SK-N-MC (cell line): ENCODE measurements around the gene RNU7-1.
A peak's percentile ranks its signal among the peaks of the same experiment; 100 is the strongest.

ENCODE experiments used
- DNase-seq: peaks from one replicate; pipeline ENCODE4 v3.0.0-alpha.2; 2011; ENCODE audit warnings: low read depth, low spot score
- H3K27ac ChIP-seq: fragments of 200-600 bp; sonication (generic); 2 replicates; pipeline ENCODE4 v1.5.1; 2016; ENCODE audit warnings: mixed run types
- H3K36me3 ChIP-seq: fragments of 200-600 bp; sonication (generic); 2 replicates; pipeline ENCODE4 v1.6.1; 2017; ENCODE audit warnings: antibody characterized with exemption, low read length, mixed read lengths; ENCODE audit not compliant: insufficient read depth
- H3K4me3 ChIP-seq: fragments of 200-600 bp; sonication (generic); 2 replicates; pipeline ENCODE4 v1.5.1; 2016
- H3K9ac ChIP-seq: fragments of 200-600 bp; sonication (generic); 2 replicates; pipeline ENCODE4 v1.8.0; 2017; ENCODE audit warnings: mixed run types, mixed read lengths; ENCODE audit not compliant: insufficient read length
- H3K9me3 ChIP-seq: fragments of 200-600 bp; sonication (generic); 2 replicates; pipeline ENCODE4 v1.6.1; 2017; ENCODE audit warnings: low read depth, mild to moderate bottlenecking, antibody characterized with exemption, low read length, moderate library complexity, mixed read lengths
- EZH2 ChIP-seq: fragments of 200-600 bp; sonication (generic); IDR thresholded peaks from one replicate; pipeline ENCODE4 v1.6.1; 2017; ENCODE audit warnings: antibody characterized with exemption
- FOXP2 ChIP-seq: optimal IDR thresholded peaks from 2 replicates; pipeline ENCODE3; 2011; ENCODE audit warnings: mild to moderate bottlenecking, moderate library complexity; ENCODE audit not compliant: insufficient read depth; ENCODE audit errors: extremely low read length, control extremely low read depth
- POLR2AphosphoS5 ChIP-seq: IDR thresholded peaks from 2 replicates; pipeline ENCODE4 v1.6.1; 2012; ENCODE audit warnings: mild to moderate bottlenecking, low read depth, low read length, borderline replicate concordance

The RNU7-1 gene

GRCh38 chr12:6950401-6950801 is 6.8 kb downstream of the RNU7-1 start:
- no peaks in the 10 kb centered on the region; the same call in 1 of the 2 replicates for H3K36me3 ChIP-seq
- no peak overlapping the region for H3K9ac ChIP-seq
- no peak overlapping the region for H3K4me3 ChIP-seq
- DNase-seq = no peak
- no peak for TF ChIP-seq POLR2AphosphoS5
- TF ChIP-seq EZH2 = no peak
- TF ChIP-seq FOXP2 = no peak
- no peak overlapping the region for H3K27ac ChIP-seq
- no peaks in the 10 kb centered on the region for H3K9me3 ChIP-seq

GRCh38 chr12:6950811-6951540 is 7.4 kb downstream of the RNU7-1 start, which contains the start of gene PTPN6:
Gene PTPN6 (plus strand): TSS chr12:6951356. CDS start chr12:6951513, 157 bp downstream.
- Histone ChIP-seq H3K27ac (no peak within 1 kb of the TSS), H3K36me3 (no peaks in the 10 kb centered on the region; the same call in 1 of the 2 replicates), H3K9me3 (no peaks in the 10 kb centered on the region), H3K9ac (no peak within 1 kb of the TSS), H3K4me3 (no peak within 1 kb of the TSS)
- no peak for DNase-seq
- TF ChIP-seq POLR2AphosphoS5 (no peak), EZH2 (no peak), FOXP2 (no peak)

DNA sequence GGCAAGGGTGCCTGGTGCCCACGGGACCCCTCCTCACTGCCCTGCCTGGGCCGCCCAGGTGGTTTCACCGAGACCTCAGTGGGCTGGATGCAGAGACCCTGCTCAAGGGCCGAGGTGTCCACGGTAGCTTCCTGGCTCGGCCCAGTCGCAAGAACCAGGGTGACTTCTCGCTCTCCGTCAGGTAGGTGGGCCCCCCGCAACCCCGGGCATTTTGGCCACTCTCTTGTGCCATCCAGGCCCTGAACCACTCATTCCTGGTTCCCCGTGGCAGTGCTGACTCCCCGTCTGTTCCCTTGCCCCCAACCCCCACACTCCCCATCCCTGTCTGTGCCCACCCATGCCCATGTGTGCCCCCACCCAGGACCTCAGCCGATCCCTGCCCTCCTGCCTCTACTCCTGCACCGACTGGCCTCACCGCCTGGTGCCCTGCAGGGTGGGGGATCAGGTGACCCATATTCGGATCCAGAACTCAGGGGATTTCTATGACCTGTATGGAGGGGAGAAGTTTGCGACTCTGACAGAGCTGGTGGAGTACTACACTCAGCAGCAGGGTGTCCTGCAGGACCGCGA is 8.0 kb downstream of the RNU7-1 start:
- TF ChIP-seq POLR2AphosphoS5 (no peak), FOXP2 (no peak), EZH2 (no peak)
- no peak overlapping the region for H3K4me3 ChIP-seq
- no peak overlapping the region for H3K27ac ChIP-seq
- no peak overlapping the region for H3K9ac ChIP-seq
- no peaks in the 10 kb centered on the region for H3K9me3 ChIP-seq
- H3K36me3 ChIP-seq = no peaks in the 10 kb centered on the region
- no peak for DNase-seq

- Histone ChIP-seq H3K27ac (no peak overlapping the region), H3K36me3 (no peaks in the 10 kb centered on the region), H3K9me3 (no peaks in the 10 kb centered on the region), H3K4me3 (no peak overlapping the region), H3K9ac (no peak overlapping the region)
- DNase-seq = no peak
- TF ChIP-seq EZH2 (no peak), POLR2AphosphoS5 (no peak), FOXP2 (no peak)
These were observed 8.7 kb downstream of the RNU7-1 start for GRCh38 chr12:6952121-6952862.

DNA sequence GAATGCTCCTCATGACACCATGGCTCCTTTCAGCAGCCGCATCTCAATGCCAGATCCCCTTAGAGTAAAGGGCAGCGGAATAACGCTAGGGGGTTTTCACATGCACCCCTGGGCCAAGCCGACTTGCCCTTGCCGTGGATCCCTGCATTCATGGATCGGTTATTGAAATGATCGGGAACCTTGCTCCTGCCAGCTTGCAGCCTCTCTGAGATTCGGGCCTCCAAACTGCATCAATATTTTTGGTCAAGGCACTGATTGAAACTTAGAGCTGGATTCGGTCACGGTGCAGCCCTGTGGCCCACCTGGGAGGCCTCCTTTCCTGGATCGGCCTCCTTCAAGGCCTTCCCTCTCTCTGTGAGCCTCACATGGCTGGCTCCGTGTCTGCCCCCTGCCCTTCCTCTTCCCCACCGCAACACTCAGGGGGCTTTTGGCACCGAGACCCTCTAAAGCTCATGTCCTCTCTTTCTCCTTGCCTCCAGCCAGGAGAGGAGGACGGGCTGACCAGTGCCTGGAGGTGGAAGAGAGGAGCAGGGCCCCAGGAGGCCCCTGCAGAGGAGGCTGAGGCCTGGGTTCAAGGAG is 9.3 kb downstream of the RNU7-1 start:
- no peak for DNase-seq
- H3K27ac ChIP-seq = peak overlapping the region; percentile 42; the same call in 1 of the 2 replicates

DNA sequence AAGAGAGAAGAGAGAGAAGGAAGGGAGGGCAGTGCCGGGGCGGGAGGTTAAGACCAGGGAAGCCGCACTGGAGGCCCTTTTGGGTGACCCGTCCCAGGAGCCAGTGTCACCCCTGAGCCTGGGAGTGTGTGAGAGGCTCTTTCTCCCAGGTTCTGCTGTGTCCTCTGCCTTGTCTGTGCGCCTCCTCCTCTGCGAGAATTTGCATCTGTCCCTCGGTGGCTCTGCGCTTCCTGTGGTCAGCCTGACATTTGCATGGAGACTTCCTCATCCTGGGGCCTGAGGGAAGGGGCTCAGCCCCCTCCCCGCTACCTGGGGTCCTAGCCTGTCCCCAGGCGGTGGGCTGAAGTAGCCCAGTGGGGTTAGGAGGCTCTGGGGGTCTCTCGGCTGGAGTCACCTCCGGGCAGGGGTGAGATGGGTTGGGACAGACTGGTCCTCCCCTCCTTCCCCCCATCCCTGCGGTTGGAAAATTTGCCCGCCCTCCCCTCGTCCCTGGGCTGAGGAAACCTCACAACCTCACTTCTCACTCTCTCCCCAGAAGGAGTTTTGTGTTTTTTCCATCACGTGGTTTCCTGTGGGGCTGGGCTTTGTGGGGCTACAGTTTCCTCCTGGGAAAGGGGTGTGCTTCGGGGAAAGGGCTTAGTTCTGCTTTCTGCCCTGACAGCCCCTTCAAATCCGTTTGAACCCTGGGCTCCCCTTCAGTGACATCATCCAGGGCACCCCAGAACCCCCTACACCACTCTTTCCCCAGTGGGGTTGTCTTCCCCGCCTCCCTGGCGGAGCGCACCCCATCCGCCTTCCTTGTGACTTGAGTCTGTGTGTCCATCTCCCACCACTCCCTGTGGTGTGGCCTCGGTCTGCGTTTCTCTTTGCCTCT is 10.1 kb downstream of the RNU7-1 start:
- no peak for DNase-seq
- no peaks in the 10 kb centered on the region for H3K9me3 ChIP-seq
- H3K9ac ChIP-seq = peak overlapping the region; percentile 42
- TF ChIP-seq FOXP2 = no peak
- no peak for TF ChIP-seq POLR2AphosphoS5
- TF ChIP-seq EZH2 = no peak
- no peaks in the 10 kb centered on the region for H3K36me3 ChIP-seq
- H3K4me3 ChIP-seq = peak overlapping the region; percentile 35; the same call in 1 of the 2 replicates
- peak overlapping the region; percentile 75 for H3K27ac ChIP-seq

More for the DNA sequence above, 9.3 kb downstream of the RNU7-1 start:
- Histone ChIP-seq H3K9ac (no peak overlapping the region), H3K9me3 (no peaks in the 10 kb centered on the region), H3K36me3 (no peaks in the 10 kb centered on the region), H3K4me3 (no peak overlapping the region)
- no peak for TF ChIP-seq POLR2AphosphoS5
- TF ChIP-seq FOXP2 = no peak

DNA sequence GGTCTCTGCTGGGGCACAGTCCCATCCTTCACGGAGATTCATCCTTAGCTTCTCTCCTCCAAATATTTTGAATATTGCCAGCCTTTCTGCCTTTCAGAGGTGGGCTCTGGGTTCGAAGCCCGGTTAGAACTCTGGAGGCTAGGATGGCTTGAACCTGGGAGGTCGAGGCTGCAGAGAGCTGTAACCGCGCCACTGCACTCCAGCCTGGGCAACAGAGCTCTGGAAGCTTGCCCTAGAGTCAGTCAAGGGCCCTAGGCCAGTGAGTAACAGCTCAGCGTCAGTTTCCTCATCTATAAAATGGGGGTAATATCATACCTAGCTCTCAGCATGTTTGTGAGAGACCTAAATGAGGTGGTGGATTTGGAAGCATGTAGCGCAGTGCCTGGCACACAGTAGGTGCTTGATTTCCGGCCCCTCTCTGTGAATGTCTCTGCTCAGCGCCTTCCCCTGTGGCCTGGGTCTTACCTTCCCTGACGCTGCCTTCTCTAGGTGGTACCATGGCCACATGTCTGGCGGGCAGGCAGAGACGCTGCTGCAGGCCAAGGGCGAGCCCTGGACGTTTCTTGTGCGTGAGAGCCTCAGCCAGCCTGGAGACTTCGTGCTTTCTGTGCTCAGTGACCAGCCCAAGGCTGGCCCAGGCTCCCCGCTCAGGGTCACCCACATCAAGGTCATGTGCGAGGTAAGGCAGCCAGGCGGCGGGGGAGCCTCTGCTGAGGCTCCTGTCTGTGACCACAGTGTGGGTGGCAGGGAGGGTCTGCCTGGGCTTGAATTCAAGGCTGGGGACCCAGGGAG is 10.9 kb downstream of the RNU7-1 start:
- Histone ChIP-seq H3K36me3 (no peaks in the 10 kb centered on the region), H3K27ac (peak overlapping the region; percentile 75; the same call in 1 of the 2 replicates), H3K9ac (no peak overlapping the region), H3K4me3 (no peak overlapping the region), H3K9me3 (no peaks in the 10 kb centered on the region)
- no peak for DNase-seq
- TF ChIP-seq FOXP2 (no peak), POLR2AphosphoS5 (no peak), EZH2 (no peak)
